ENCODE data around the gene TARM1.

TARM1 gene

GRCh38 chr19:54121259-54121658 is 40.1 kb upstream of the TARM1 start:
- H2BK120ac ChIP-seq (ENCODE audit: low read depth, low read length): no peak overlapping the region

DNA sequence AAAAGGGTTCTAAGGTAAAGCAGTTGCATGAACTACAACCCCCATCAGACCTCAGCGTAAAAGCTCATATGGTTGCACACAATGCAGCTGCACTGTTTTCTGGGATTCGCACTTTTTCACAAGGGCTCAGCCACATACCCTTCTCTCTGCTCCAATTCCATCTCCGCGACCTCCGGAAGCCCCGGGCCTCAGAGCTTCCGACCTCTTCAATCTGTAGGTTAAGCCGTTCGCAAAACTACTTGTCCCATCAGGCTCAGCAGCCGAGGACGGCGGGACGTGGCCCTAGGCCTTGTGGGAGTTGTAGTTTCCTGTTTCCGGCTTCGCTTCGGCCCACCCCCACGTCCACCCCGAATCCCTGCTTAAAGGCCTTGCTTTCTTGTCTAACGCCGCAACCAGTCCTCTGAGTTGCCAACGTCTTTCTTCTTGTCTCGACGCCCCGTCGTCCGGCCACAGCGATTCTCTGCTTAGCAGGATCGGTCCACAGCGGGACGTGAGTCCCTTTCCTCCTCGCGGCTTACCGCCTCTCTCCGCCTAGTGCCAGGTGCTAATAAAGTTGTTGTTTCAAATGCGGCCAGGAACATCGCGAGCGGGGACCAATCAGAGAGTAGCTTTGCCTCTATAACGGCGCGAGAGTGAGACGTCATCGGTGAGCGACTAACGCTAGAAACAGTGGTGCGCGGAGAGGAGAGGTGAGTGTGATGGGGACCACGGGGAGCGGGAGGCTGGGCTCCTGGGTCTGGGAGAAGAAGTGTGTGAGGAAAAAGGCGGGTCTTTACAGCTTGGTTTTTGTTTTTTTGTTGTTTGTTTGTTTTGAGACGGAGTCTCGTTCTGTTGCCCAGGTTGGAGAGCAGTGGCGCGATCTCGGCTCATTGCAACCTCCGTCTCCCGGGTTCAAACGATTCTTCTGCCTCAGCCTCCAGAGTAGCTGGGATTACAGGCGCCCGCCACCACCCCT is 34.2 kb upstream of the TARM1 start, which contains the start of the genes PRPF31 and TFPT:
PRPF31 (plus strand) TSS at position 646 of the 955 bp plus-strand sequence. CDS start 2,525 bp downstream, outside the sequence.
TFPT (minus strand) TSS at position 549 of the 955 bp plus-strand sequence; CDS start at position 161, 388 bp downstream.
- Histone ChIP-seq H3K4me2 (ENCODE audit: insufficient read depth, low read length, poor library complexity, severe bottlenecking) (peak within 1 kb of the TSS; percentile 80), H4K8ac (ENCODE audit: low read depth, low read length) (no peak within 1 kb of the TSS), H2BK120ac (ENCODE audit: low read depth, low read length) (no peak within 1 kb of the TSS), H2AFZ (ENCODE audit: low read length) (peak within 1 kb of the TSS; percentile 92), H3K9me3 (replicated peaks in 1 of 2; ENCODE audit: control insufficient read depth in 2 of 2, insufficient read depth in 1 of 2, low read depth in 1 of 2, low read length in 2 of 2) (no peaks in the 10 kb centered on the region), H3K4ac (ENCODE audit: low read length) (no peak within 1 kb of the TSS), H3K27me3 (ENCODE audit: control insufficient read depth in 3 of 3, insufficient read depth in 3 of 3, low read depth in 1 of 3, low read length in 3 of 3) (no peaks in the 10 kb centered on the region), H3K27ac (replicated peaks; ENCODE audit: low read length) (peak within 1 kb of the TSS; percentile 63), H2BK15ac (ENCODE audit: low read length) (no peak within 1 kb of the TSS), H3K79me1 (ENCODE audit: low read depth, low read length) (peaks cover 11% of the 10 kb centered on the region), H2BK5ac (ENCODE audit: low read length) (peak within 1 kb of the TSS; percentile 71), H3K23ac (ENCODE audit: low read depth, low read length, poor library complexity) (peak within 1 kb of the TSS; percentile 96), H3K9ac (ENCODE audit: low read depth, low read length, poor library complexity) (peak within 1 kb of the TSS; percentile 93), H3K4me3 (ENCODE audit: low read length in 2 of 2) (peak within 1 kb of the TSS; percentile 64 to 91), H3K14ac (ENCODE audit: low read length) (no peak within 1 kb of the TSS), H2BK12ac (ENCODE audit: low read length) (no peak within 1 kb of the TSS), H3K4me1 (ENCODE audit: control insufficient read depth in 2 of 2, insufficient read depth in 1 of 2, low read depth in 1 of 2, low read length in 2 of 2) (peaks cover 3 to 4% of the 10 kb centered on the region in 2 donors), H3K18ac (ENCODE audit: low read length) (peak within 1 kb of the TSS; percentile 99), H2AK5ac (ENCODE audit: low read depth, low read length) (peak within 1 kb of the TSS; percentile 10), H4K91ac (ENCODE audit: low read depth, low read length, poor library complexity) (no peak within 1 kb of the TSS), H3K36me3 (replicated peaks in 1 of 2; ENCODE audit: control insufficient read depth in 2 of 2, insufficient read depth in 2 of 2, low read length in 2 of 2) (peaks cover 21 to 52% of the 10 kb centered on the region in 2 donors)
- no CpG with 5 or more reads among the region's 60 CpGs for WGBS, 2 donors (ENCODE audit: extremely low coverage in 2 of 2, insufficient read length in 2 of 2, insufficient replicate concordance in 1 of 2)
- DNase-seq (ENCODE audit: low spot score): peak; percentile 99

More at GRCh38 chr19:54121259-54121658, 40.1 kb upstream of the TARM1 start:
- Histone ChIP-seq H3K27ac (replicated peaks; ENCODE audit: low read length) (no peak overlapping the region), H3K18ac (ENCODE audit: low read length) (no peak overlapping the region), H2BK5ac (ENCODE audit: low read length) (no peak overlapping the region), H2AK5ac (ENCODE audit: low read depth, low read length) (no peak overlapping the region), H3K4me1 (ENCODE audit: control insufficient read depth in 2 of 2, insufficient read depth in 1 of 2, low read depth in 1 of 2, low read length in 2 of 2) (peaks cover 3 to 4% of the 10 kb centered on the region in 2 donors), H3K9ac (ENCODE audit: low read depth, low read length, poor library complexity) (no peak overlapping the region), H3K36me3 (replicated peaks in 1 of 2; ENCODE audit: control insufficient read depth in 2 of 2, insufficient read depth in 2 of 2, low read length in 2 of 2) (peaks cover 50 to 78% of the 10 kb centered on the region in 2 donors), H3K4ac (ENCODE audit: low read length) (no peak overlapping the region), H2BK12ac (ENCODE audit: low read length) (no peak overlapping the region), H2AFZ (ENCODE audit: low read length) (no peak overlapping the region), H3K4me2 (ENCODE audit: insufficient read depth, low read length, poor library complexity, severe bottlenecking) (no peak overlapping the region), H3K79me1 (ENCODE audit: low read depth, low read length) (peaks cover 10% of the 10 kb centered on the region), H3K9me3 (replicated peaks in 1 of 2; ENCODE audit: control insufficient read depth in 2 of 2, insufficient read depth in 1 of 2, low read depth in 1 of 2, low read length in 2 of 2) (no peaks in the 10 kb centered on the region), H2BK15ac (ENCODE audit: low read length) (no peak overlapping the region), H4K91ac (ENCODE audit: low read depth, low read length, poor library complexity) (no peak overlapping the region), H4K8ac (ENCODE audit: low read depth, low read length) (no peak overlapping the region), H3K23ac (ENCODE audit: low read depth, low read length, poor library complexity) (no peak overlapping the region), H3K14ac (ENCODE audit: low read length) (no peak overlapping the region), H3K4me3 (ENCODE audit: low read length in 2 of 2) (no peak overlapping the region), H3K27me3 (ENCODE audit: control insufficient read depth in 3 of 3, insufficient read depth in 3 of 3, low read depth in 1 of 3, low read length in 3 of 3) (no peaks in the 10 kb centered on the region)
- no CpG with 5 or more reads among the region's 10 CpGs for WGBS, 2 donors (ENCODE audit: extremely low coverage in 2 of 2, insufficient read length in 2 of 2, insufficient replicate concordance in 1 of 2)
- DNase-seq (ENCODE audit: low spot score): no peak

DNA sequence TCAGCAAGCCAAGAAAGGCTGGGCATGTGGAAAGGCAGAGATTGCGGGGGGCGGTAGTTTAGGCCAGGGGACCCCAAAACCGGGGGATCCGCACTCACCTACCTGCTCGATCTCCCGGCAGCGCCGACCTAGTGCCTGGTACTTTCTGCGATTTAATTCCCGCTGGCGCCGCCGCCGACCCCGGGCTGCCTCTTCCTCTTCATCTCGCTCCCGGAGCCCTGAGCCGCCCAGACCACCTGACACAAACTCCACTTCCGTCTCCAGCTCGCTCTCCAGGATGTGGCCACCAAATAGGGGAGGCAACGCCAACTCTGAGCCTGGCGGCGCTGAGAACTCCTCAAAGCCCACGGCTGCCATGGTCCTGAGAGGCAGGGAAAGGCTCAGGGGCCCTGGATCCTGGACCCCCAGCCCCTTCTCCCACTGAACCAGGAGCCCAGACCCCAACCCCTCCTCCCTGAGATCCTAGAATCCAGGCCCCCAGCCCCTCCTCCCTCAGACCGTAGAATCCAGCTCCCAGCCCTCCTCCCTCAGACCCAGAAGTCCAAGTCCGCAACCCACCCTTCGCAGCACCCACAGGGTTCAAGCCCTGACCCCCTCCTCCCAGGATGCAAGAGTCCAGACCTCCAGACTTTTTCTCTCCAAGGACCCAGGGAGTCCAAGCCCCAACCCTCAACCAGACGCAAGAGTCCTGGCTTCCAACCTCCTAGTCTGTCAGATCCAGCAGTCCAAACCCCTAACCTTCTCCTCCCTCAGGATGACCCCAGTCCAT is 33.4 kb upstream of the TARM1 start:
- Histone ChIP-seq H4K8ac (ENCODE audit: low read depth, low read length) (no peak overlapping the region), H2BK5ac (ENCODE audit: low read length) (peak overlapping the region; percentile 71), H3K79me1 (ENCODE audit: low read depth, low read length) (peaks cover 11% of the 10 kb centered on the region), H2AFZ (ENCODE audit: low read length) (peak overlapping the region; percentile 92), H3K18ac (ENCODE audit: low read length) (peak overlapping the region; percentile 27), H3K4me3 (ENCODE audit: low read length in 2 of 2) (peak overlapping the region; percentile 64 to 91), H2BK12ac (ENCODE audit: low read length) (no peak overlapping the region), H3K27ac (replicated peaks; ENCODE audit: low read length) (no peak overlapping the region), H4K91ac (ENCODE audit: low read depth, low read length, poor library complexity) (no peak overlapping the region), H3K14ac (ENCODE audit: low read length) (no peak overlapping the region), H2BK120ac (ENCODE audit: low read depth, low read length) (no peak overlapping the region), H3K27me3 (ENCODE audit: control insufficient read depth in 3 of 3, insufficient read depth in 3 of 3, low read depth in 1 of 3, low read length in 3 of 3) (no peaks in the 10 kb centered on the region), H3K9ac (ENCODE audit: low read depth, low read length, poor library complexity) (peak overlapping the region; percentile 79), H2BK15ac (ENCODE audit: low read length) (no peak overlapping the region), H2AK5ac (ENCODE audit: low read depth, low read length) (peak overlapping the region; percentile 10), H3K23ac (ENCODE audit: low read depth, low read length, poor library complexity) (peak overlapping the region; percentile 48), H3K4me2 (ENCODE audit: insufficient read depth, low read length, poor library complexity, severe bottlenecking) (peak overlapping the region; percentile 80), H3K36me3 (replicated peaks in 1 of 2; ENCODE audit: control insufficient read depth in 2 of 2, insufficient read depth in 2 of 2, low read length in 2 of 2) (peaks cover 21 to 52% of the 10 kb centered on the region in 2 donors), H3K9me3 (replicated peaks in 1 of 2; ENCODE audit: control insufficient read depth in 2 of 2, insufficient read depth in 1 of 2, low read depth in 1 of 2, low read length in 2 of 2) (no peaks in the 10 kb centered on the region), H3K4ac (ENCODE audit: low read length) (no peak overlapping the region), H3K4me1 (ENCODE audit: control insufficient read depth in 2 of 2, insufficient read depth in 1 of 2, low read depth in 1 of 2, low read length in 2 of 2) (peaks cover 3 to 4% of the 10 kb centered on the region in 2 donors)
- WGBS, 2 donors (ENCODE audit: extremely low coverage in 2 of 2, insufficient read length in 2 of 2, insufficient replicate concordance in 1 of 2): no CpG with 5 or more reads among the region's 28 CpGs
- no peak for DNase-seq (ENCODE audit: low spot score)

All from neuronal stem cell (in vitro differentiated cells).